ENCODE data around the gene OLIG2. TPM values are rescaled to one million over a fixed set of nuclear protein-coding genes. Genes with fewer than 3 reads are reported as not detected.

Gene OLIG2
- total RNA-seq, 1 donor from 2014 or later, result not detected

- DNase-seq (ENCODE audit: extremely low spot score in 2 of 2), result no peak
- Histone ChIP-seq H3K9me3 (no peaks in the 10 kb centered on the region), H3K36me3 (no peaks in the 10 kb centered on the region), H3K27ac (no peak overlapping the region), H3K27me3 (no peaks in the 10 kb centered on the region), H3K4me3 (no peak overlapping the region), H3K4me1 (no peaks in the 10 kb centered on the region)
- intact Hi-C loops (cut with DNase I), result no loop called here
- TF ChIP-seq CTCF (IDR thresholded peaks at IDR 0.05) (no peak), POLR2A (IDR thresholded peaks at IDR 0.05) (no peak), POLR2AphosphoS5 (IDR thresholded peaks at IDR 0.05; ENCODE audit: insufficient read depth in 1 of 2, low read depth in 1 of 2) (no peak)
These were observed 12.1 kb upstream of the OLIG2 start for GRCh38 chr21:33013626-33014025.

GRCh38 chr21:33014331-33014730 is 11.4 kb upstream of the OLIG2 start:
- intact Hi-C loops (cut with DNase I), result no loop called here
- H3K27me3 ChIP-seq, result no peaks in the 10 kb centered on the region
- no peaks in the 10 kb centered on the region for H3K36me3 ChIP-seq
- H3K4me3 ChIP-seq, result no peak overlapping the region
- TF ChIP-seq CTCF (IDR thresholded peaks at IDR 0.05) (no peak), POLR2A (IDR thresholded peaks at IDR 0.05) (no peak), POLR2AphosphoS5 (IDR thresholded peaks at IDR 0.05; ENCODE audit: insufficient read depth in 1 of 2, low read depth in 1 of 2) (no peak)
- H3K27ac ChIP-seq, result no peak overlapping the region
- no peaks in the 10 kb centered on the region for H3K9me3 ChIP-seq
- H3K4me1 ChIP-seq, result no peaks in the 10 kb centered on the region
- DNase-seq (ENCODE audit: extremely low spot score in 2 of 2), result no peak

DNA sequence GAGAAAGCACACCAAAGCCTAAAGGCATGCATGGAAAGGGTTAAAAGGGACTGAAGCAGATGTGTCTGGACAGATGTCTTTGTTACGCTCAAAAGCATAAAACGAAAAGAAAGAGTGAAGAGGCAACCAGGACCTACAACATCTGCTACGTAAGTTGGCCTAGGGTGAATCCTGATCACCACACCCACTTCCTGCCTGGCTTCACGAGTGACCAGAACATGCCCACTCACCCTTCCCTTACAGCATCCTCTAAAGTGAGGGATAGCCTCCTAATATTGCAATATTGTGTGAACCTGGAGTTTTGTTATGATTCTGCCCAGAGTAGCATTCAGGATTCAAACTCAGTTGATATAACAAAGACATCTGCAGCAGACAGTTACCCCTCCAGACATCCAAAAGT is 10.6 kb upstream of the OLIG2 start:
- no peaks in the 10 kb centered on the region for H3K27me3 ChIP-seq
- peaks cover 5% of the 10 kb centered on the region for H3K4me1 ChIP-seq
- no peak for DNase-seq (ENCODE audit: extremely low spot score in 2 of 2)
- no peak overlapping the region for H3K4me3 ChIP-seq
- TF ChIP-seq POLR2AphosphoS5 (IDR thresholded peaks at IDR 0.05; ENCODE audit: insufficient read depth in 1 of 2, low read depth in 1 of 2), result no peak
- TF ChIP-seq CTCF (IDR thresholded peaks at IDR 0.05), result no peak
- no peak for TF ChIP-seq POLR2A (IDR thresholded peaks at IDR 0.05)
- H3K36me3 ChIP-seq, result no peaks in the 10 kb centered on the region
- no peak overlapping the region for H3K27ac ChIP-seq
- H3K9me3 ChIP-seq, result no peaks in the 10 kb centered on the region
- intact Hi-C loops (cut with DNase I), result no loop called here

- Histone ChIP-seq H3K36me3 (no peaks in the 10 kb centered on the region), H3K4me1 (peaks cover 9% of the 10 kb centered on the region), H3K27ac (no peak overlapping the region), H3K27me3 (peaks cover 5% of the 10 kb centered on the region), H3K4me3 (no peak overlapping the region), H3K9me3 (no peaks in the 10 kb centered on the region)
- DNase-seq (ENCODE audit: extremely low spot score in 2 of 2), result no peak
- no peak for TF ChIP-seq POLR2AphosphoS5 (IDR thresholded peaks at IDR 0.05; ENCODE audit: insufficient read depth in 1 of 2, low read depth in 1 of 2)
- no peak for TF ChIP-seq POLR2A (IDR thresholded peaks at IDR 0.05)
- TF ChIP-seq CTCF (IDR thresholded peaks at IDR 0.05), result no peak
- intact Hi-C loops (cut with DNase I), result no loop called here
These were observed 10.0 kb upstream of the OLIG2 start for GRCh38 chr21:33015756-33016155.

DNA sequence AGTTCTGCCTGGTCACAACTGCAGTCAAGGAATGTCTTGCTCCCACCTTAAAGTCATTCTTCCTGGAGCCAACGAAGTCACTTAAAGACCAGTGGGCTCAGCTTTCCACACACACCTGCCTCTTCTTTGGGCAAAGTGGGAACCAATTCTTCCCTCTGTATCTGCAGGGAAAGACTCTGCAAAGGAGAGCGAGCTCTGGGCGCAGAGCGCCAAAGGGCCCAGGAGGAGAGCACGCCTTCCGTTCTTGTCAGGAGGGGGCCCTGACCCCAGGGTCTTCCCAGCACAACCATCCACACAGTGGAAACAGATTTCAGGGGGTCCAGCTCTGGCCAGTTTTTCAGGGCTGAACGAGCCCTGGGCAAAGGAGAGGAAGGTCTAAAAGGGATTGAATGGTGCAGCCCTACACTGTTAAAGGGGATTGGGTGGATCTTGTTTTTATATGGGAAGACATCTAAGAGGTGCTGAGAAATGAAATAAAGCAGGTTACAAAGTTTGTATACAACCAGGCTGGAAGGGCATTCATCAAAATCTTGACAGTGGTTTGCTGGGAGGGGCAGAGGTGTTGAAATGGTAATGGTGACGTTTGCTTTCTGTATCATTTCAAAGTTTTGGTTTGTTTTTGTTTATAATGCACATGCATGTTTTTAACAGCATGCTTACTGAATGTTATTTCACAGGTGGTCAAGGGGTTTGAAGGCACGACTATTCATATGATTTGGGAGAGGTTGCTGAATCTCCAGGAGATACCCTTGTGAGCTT is 6.8 kb upstream of the OLIG2 start:
- no peaks in the 10 kb centered on the region for H3K9me3 ChIP-seq
- TF ChIP-seq POLR2A (IDR thresholded peaks at IDR 0.05) (no peak), CTCF (IDR thresholded peaks at IDR 0.05) (no peak), POLR2AphosphoS5 (IDR thresholded peaks at IDR 0.05; ENCODE audit: insufficient read depth in 1 of 2, low read depth in 1 of 2) (no peak)
- H3K4me1 ChIP-seq, result peaks cover 23% of the 10 kb centered on the region
- intact Hi-C loops (cut with DNase I), result no loop called here
- H3K27ac ChIP-seq, result no peak overlapping the region
- H3K27me3 ChIP-seq, result peaks cover 21% of the 10 kb centered on the region
- DNase-seq (ENCODE audit: extremely low spot score in 2 of 2), result no peak
- H3K4me3 ChIP-seq, result no peak overlapping the region
- H3K36me3 ChIP-seq, result no peaks in the 10 kb centered on the region

Measured in vagina (tissue), 2 donors.